ENCODE results near the gene PRR30. TPM values are rescaled to one million over a fixed set of nuclear protein-coding genes. Genes with fewer than 3 reads are reported as not detected.

PRR30 gene
- total RNA-seq, 3 donors from 2014 or later (not counting 1 experiment from before 2014, with no cell fraction given) = not detected

GRCh38 chr2:27135478-27135955, 3.7 kb downstream of the PRR30 start:
- DNase-seq (peak in 1 of 2 donors; percentile 18), ATAC-seq (no peak)
- WGBS (ENCODE audit: insufficient coverage) = 71% methylated on average over 12 of the region's 12 CpGs
- H3K4me1 Mint-ChIP-seq = peaks cover 18 to 30% of the 10 kb centered on the region in 2 donors
- Histone ChIP-seq H3K36me3 (ENCODE audit: control insufficient read depth, insufficient read depth, low read length) (peaks cover 21% of the 10 kb centered on the region), H3K27me3 (ENCODE audit: control insufficient read depth, insufficient read depth, low read length) (no peaks in the 10 kb centered on the region), H3K9me3 (ENCODE audit: control insufficient read depth, insufficient read depth, low read length) (no peaks in the 10 kb centered on the region), H3K27ac (ENCODE audit: low read length) (no peak overlapping the region), H3K4me3 (ENCODE audit: low read length) (no peak overlapping the region), H3K4me1 (ENCODE audit: control insufficient read depth, insufficient read depth, low read length) (peaks cover 24% of the 10 kb centered on the region)
- TF ChIP-seq CTCF (IDR thresholded peaks at IDR 0.05) = no peak
- H3K4me3 Mint-ChIP-seq = peak overlapping the region; percentile 55
- peak overlapping the region; percentile 94 to 97 for H3K27ac Mint-ChIP-seq
- no peaks in the 10 kb centered on the region for H3K9me3 Mint-ChIP-seq
- intact Hi-C loops (cut with micrococcal nuclease) = loop anchor here (10.0 kb wide), 1 partner anchor 51 kb away; the partner anchor contains the start of gene KHK
- H3K27me3 Mint-ChIP-seq (ENCODE audit: low read depth in 2 of 2) = no peaks in the 10 kb centered on the region
- no peaks in the 10 kb centered on the region for H3K36me3 Mint-ChIP-seq

- Histone ChIP-seq H3K36me3 (ENCODE audit: control insufficient read depth, insufficient read depth, low read length) (peaks cover 25% of the 10 kb centered on the region), H3K27ac (ENCODE audit: low read length) (no peak overlapping the region), H3K4me1 (ENCODE audit: control insufficient read depth, insufficient read depth, low read length) (peaks cover 24% of the 10 kb centered on the region), H3K27me3 (ENCODE audit: control insufficient read depth, insufficient read depth, low read length) (no peaks in the 10 kb centered on the region), H3K4me3 (ENCODE audit: low read length) (no peak overlapping the region), H3K9me3 (ENCODE audit: control insufficient read depth, insufficient read depth, low read length) (no peaks in the 10 kb centered on the region)
- H3K9me3 Mint-ChIP-seq = no peaks in the 10 kb centered on the region
- intact Hi-C loops (cut with micrococcal nuclease) = loop anchor here (1.0 to 10.0 kb wide), 4 partner anchors 12 to 83 kb away; partner anchors contain the start of genes ABHD1, AGBL5, ATRAID and KHK
- DNase-seq (peak in 1 of 2 donors; percentile 16), ATAC-seq (no peak)
- TF ChIP-seq CTCF (IDR thresholded peaks at IDR 0.05) = no peak
- 55% methylated on average over 33 of the region's 33 CpGs for WGBS (ENCODE audit: insufficient coverage)
- H3K4me3 Mint-ChIP-seq = peak overlapping the region; percentile 97
- no peaks in the 10 kb centered on the region for H3K36me3 Mint-ChIP-seq
- H3K4me1 Mint-ChIP-seq = peaks cover 18 to 30% of the 10 kb centered on the region in 2 donors
- peak overlapping the region; percentile 94 to 97 for H3K27ac Mint-ChIP-seq
- H3K27me3 Mint-ChIP-seq (ENCODE audit: low read depth in 2 of 2) = no peaks in the 10 kb centered on the region
Observed at GRCh38 chr2:27134781-27135477, 4.3 kb downstream of the PRR30 start.

DNA sequence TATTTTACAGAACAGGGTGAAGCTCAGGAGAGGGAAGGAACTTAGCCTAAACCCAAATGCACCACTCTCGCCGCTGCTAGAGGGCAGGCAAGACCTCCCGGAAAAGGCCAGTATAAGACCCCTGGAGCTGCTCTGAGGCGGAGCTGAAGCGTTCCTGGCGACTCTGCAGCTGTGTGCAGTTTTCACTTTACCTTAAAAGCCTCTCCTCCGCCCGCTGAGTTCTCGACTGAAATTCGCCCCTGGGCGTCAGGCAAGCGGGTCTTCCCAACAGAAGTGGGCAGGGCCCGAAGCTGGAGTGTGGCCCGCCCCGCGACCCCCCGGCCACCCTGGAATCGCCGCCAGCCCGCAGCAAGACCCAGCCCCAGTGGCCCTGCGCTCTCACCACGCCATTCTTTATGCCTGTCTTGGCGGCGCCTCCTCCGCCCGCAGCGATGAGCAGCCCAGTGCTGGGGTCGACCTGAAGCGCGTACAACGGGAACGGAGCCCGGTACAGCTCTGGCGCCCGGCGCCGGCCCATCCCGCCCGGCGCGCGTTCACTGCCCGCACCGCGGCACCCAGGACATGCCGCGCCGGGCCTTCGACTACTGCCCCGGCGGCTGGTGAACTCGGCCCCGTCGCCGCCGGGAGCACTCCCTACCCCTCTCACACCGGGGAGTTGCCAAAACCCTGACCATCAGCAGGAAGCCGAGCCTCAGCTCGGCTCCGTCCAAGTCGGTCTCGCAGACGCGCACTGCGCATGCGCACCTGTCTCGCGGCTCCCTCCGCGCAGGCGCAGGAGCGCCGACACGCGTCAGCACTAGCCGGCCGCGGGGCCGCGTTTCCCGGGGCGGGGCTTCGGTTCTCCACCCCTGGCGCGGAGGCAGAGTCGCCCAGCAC, 5.1 kb downstream of the PRR30 start, which contains the start of gene PREB:
PREB (minus strand) TSS at position 732 of the 876 bp plus-strand sequence; CDS start at position 517, 215 bp downstream.
- no peaks in the 10 kb centered on the region for H3K9me3 ChIP-seq (ENCODE audit: control insufficient read depth, insufficient read depth, low read length)
- ATAC-seq (peak; percentile 96 to 98 (median 97)), DNase-seq (peak; percentile 98 to 99)
- H3K27ac ChIP-seq (ENCODE audit: low read length) = peak within 1 kb of the TSS; percentile 71
- H3K27me3 ChIP-seq (ENCODE audit: control insufficient read depth, insufficient read depth, low read length) = no peaks in the 10 kb centered on the region
- Mint-ChIP-seq H3K27ac (peak within 1 kb of the TSS; percentile 94 to 97), H3K4me3 (peak within 1 kb of the TSS; percentile 97), H3K9me3 (no peaks in the 10 kb centered on the region), H3K4me1 (peaks cover 18 to 30% of the 10 kb centered on the region in 2 donors), H3K36me3 (no peaks in the 10 kb centered on the region), H3K27me3 (ENCODE audit: low read depth in 2 of 2) (no peaks in the 10 kb centered on the region)
- under 1% methylated on average over 86 of the region's 86 CpGs for WGBS (ENCODE audit: insufficient coverage)
- peaks cover 29% of the 10 kb centered on the region for H3K36me3 ChIP-seq (ENCODE audit: control insufficient read depth, insufficient read depth, low read length)
- intact Hi-C loops (cut with micrococcal nuclease) = loop anchor here (1.0 to 10.0 kb wide), 4 partner anchors 11 to 82 kb away; partner anchors contain the start of genes ABHD1, AGBL5, ATRAID and KHK
- TF ChIP-seq CTCF (IDR thresholded peaks at IDR 0.05) = no peak
- peak within 1 kb of the TSS; percentile 70 for H3K4me3 ChIP-seq (ENCODE audit: low read length)
- H3K4me1 ChIP-seq (ENCODE audit: control insufficient read depth, insufficient read depth, low read length) = peaks cover 24% of the 10 kb centered on the region
